OCI-LY1 (cell line): ENCODE measurements around the gene MRPL43.

Experiments used
- EZH2 ChIP-seq: fragments of 200-600 bp; sonication (generic), shearing (Covaris generic); IDR thresholded peaks from 2 replicates; pipeline ENCODE4 v1.8.0; 2017; ENCODE audit warnings: borderline replicate concordance, mixed run types, mild to moderate bottlenecking, antibody characterized with exemption, low read length, moderate library complexity, mixed read lengths
- TF ChIP-seq, protein P1 (sequence below): fragments of 200-600 bp; sonication (generic), shearing (Covaris generic); IDR thresholded peaks from 2 replicates; pipeline ENCODE4 v1.5.1; 2017; ENCODE audit warnings: mild to moderate bottlenecking, antibody characterized with exemption, low read length, moderate library complexity, mixed read lengths

DNA sequence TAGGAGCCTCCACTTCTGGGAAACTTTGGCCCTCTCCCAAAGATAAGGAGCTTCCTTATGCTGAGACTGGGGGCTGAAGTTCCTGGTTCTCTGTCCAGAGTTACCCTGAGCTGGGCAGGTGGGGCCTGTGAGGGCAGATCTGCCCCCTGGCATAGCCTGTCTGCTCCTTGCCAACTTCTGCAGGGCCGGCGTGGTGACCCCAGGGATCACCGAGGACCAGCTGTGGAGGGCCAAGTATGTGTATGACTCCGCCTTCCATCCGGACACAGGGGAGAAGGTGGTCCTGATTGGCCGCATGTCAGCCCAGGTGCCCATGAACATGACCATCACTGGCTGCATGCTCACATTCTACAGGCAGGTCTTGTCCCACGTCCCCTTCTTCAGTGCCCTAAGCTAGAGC lies 48.0 kb upstream of the MRPL43 start:
- TF ChIP-seq, protein P1, sequence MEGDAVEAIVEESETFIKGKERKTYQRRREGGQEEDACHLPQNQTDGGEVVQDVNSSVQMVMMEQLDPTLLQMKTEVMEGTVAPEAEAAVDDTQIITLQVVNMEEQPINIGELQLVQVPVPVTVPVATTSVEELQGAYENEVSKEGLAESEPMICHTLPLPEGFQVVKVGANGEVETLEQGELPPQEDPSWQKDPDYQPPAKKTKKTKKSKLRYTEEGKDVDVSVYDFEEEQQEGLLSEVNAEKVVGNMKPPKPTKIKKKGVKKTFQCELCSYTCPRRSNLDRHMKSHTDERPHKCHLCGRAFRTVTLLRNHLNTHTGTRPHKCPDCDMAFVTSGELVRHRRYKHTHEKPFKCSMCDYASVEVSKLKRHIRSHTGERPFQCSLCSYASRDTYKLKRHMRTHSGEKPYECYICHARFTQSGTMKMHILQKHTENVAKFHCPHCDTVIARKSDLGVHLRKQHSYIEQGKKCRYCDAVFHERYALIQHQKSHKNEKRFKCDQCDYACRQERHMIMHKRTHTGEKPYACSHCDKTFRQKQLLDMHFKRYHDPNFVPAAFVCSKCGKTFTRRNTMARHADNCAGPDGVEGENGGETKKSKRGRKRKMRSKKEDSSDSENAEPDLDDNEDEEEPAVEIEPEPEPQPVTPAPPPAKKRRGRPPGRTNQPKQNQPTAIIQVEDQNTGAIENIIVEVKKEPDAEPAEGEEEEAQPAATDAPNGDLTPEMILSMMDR: no peak
- TF ChIP-seq EZH2: no peak
